HepG2 (cell line): ENCODE results near the gene C2. TPM values are rescaled to one million over a fixed set of nuclear protein-coding genes. Genes with fewer than 3 reads are reported as not detected.

Experiments
- ISX ChIP-seq: sonication (generic); formaldehyde crosslinking; conservative IDR thresholded peaks from 2 replicates; pipeline ENCODE4 v1.5.0; 2020; ENCODE audit warnings: missing genetic modification reagents
- KAT2B ChIP-seq: fragments of 150-350 bp; IDR thresholded peaks from 2 replicates; pipeline ENCODE4 v1.6.1; 2014; ENCODE audit warnings: low read depth, low read length, borderline replicate concordance
- KLF16 ChIP-seq, 2 experiments: sonication (generic) in 1 of 2; formaldehyde crosslinking in 1 of 2; IDR thresholded peaks; 2 replicates each; pipeline versions ENCODE4 v1.6.1 to v1.8.0; 2016 to 2023; ENCODE audit warnings: missing genetic modification reagents in 2 of 2, missing compliant biosample characterization in 1 of 2
- RFX5 ChIP-seq: IDR thresholded peaks from 2 replicates; pipeline ENCODE4 v1.6.1; 2011; ENCODE audit warnings: low read depth, low read length, improper control_type of control experiment
- SIN3B ChIP-seq: fragments of 150-350 bp; IDR thresholded peaks from 2 replicates; pipeline ENCODE4 v1.6.1; 2014; ENCODE audit warnings: low read length
- SIX1 ChIP-seq: sonication (generic); formaldehyde crosslinking; IDR thresholded peaks from 2 replicates; pipeline ENCODE4 v1.4.0; 2020; ENCODE audit warnings: missing genetic modification reagents, borderline replicate concordance
- SMARCE1 ChIP-seq: fragments of 450-650 bp; IDR thresholded peaks from 2 replicates; pipeline ENCODE4 v1.6.1; 2017; ENCODE audit warnings: borderline replicate concordance
- SNAI1 ChIP-seq: sonication (generic); formaldehyde crosslinking; IDR thresholded peaks from 2 replicates; pipeline ENCODE4 v1.5.0; 2020; ENCODE audit warnings: mild to moderate bottlenecking, missing genetic modification reagents, borderline replicate concordance
- SOX13 ChIP-seq, 3 experiments: fragments of 450-650 bp in 1 of 3; sonication (generic) in 1 of 3; formaldehyde crosslinking in 1 of 3; IDR thresholded peaks in 2 of 3; conservative IDR thresholded peaks in 1 of 3; 2 replicates each; pipeline versions ENCODE4 v1.5.0 to v1.6.1; 2016 to 2020; ENCODE audit warnings: antibody characterized with exemption in 1 of 3, mild to moderate bottlenecking in 1 of 3, missing compliant biosample characterization in 1 of 3, missing genetic modification reagents in 1 of 3, moderate library complexity in 1 of 3
- STAG1 ChIP-seq: sonication (generic); formaldehyde crosslinking; IDR thresholded peaks from 2 replicates; pipeline ENCODE4 v1.4.0; 2020; ENCODE audit warnings: missing genetic modification reagents
- TCF12 ChIP-seq, 2 experiments: fragments of 450-650 bp in 1 of 2; sonication (generic) in 1 of 2; formaldehyde crosslinking in 1 of 2; IDR thresholded peaks; 2 replicates each; pipeline versions ENCODE4 v1.6.1 to v1.8.0; 2017 to 2022; ENCODE audit warnings: antibody characterized with exemption in 1 of 2, mild to moderate bottlenecking in 1 of 2, missing genetic modification reagents in 1 of 2, moderate library complexity in 1 of 2
- TEAD2 ChIP-seq: sonication (generic); formaldehyde crosslinking; IDR thresholded peaks from 2 replicates; pipeline ENCODE4 v1.9.0; 2021; ENCODE audit warnings: missing genetic modification reagents
- ZFP1 ChIP-seq: IDR thresholded peaks from 2 replicates; pipeline ENCODE4 v1.6.1; 2016
- ZNF335 ChIP-seq: sonication (generic); formaldehyde crosslinking; IDR thresholded peaks from 2 replicates; pipeline ENCODE4 v1.4.0; 2020; ENCODE audit warnings: missing genetic modification reagents
- ZSCAN31 ChIP-seq: sonication (generic); formaldehyde crosslinking; IDR thresholded peaks from 2 replicates; pipeline ENCODE4 v1.5.0; 2020; ENCODE audit warnings: low read depth, mild to moderate bottlenecking, missing genetic modification reagents
- polyA plus RNA-seq, 8 experiments: library from polyadenylated mRNA; depleted of rRNA in 3 of 8; stranded (reverse) in 7 of 8; unstranded in 1 of 8; fragments of >200 nt; fragmentation: Illumina TruSeq in 4 of 8; extraction: Trizol in 4 of 8; gene quantifications; 2 replicates each; pipeline versions ENCODE4 v1.2.1 to v1.2.3, GENCODE V29; 2011 to 2016; ENCODE audit warnings: low read depth in 4 of 8, missing spikeins in 1 of 8, mixed read lengths in 1 of 8; ENCODE audit not compliant: insufficient read depth in 1 of 8
- total RNA-seq, 5 experiments: library from RNA; depleted of rRNA; stranded (reverse); fragments of >200 nt; fragmentation: Illumina TruSeq; extraction: Trizol; gene quantifications; 2 replicates each; pipeline ENCODE4 v1.2.3, GENCODE V29; 2016; ENCODE audit warnings: low read depth in 1 of 5
- TF ChIP-seq, protein P1 (sequence below), 2 experiments: sonication (generic) in 1 of 2; formaldehyde crosslinking in 1 of 2; IDR thresholded peaks; 2 replicates each; pipeline versions ENCODE4 v1.6.1 to v1.9.0; 2014 to 2022; ENCODE audit warnings: antibody characterized with exemption in 1 of 2, borderline replicate concordance in 1 of 2, inconsistent platforms in 1 of 2, low read depth in 1 of 2, missing genetic modification reagents in 1 of 2
- TF ChIP-seq, protein P2 (sequence below): IDR thresholded peaks from 2 replicates; pipeline ENCODE4 v1.6.1; 2016
- TF ChIP-seq, protein P3 (sequence below): sonication (generic); formaldehyde crosslinking; IDR thresholded peaks from 2 replicates; pipeline ENCODE4 v1.4.0; 2020; ENCODE audit warnings: missing genetic modification reagents

The C2 gene
- total and polyA plus RNA-seq, 2 of the 13 experiments (the other 11 are each of a cell fraction or from before 2014, with no cell fraction given) = 165 to 307 TPM

DNA sequence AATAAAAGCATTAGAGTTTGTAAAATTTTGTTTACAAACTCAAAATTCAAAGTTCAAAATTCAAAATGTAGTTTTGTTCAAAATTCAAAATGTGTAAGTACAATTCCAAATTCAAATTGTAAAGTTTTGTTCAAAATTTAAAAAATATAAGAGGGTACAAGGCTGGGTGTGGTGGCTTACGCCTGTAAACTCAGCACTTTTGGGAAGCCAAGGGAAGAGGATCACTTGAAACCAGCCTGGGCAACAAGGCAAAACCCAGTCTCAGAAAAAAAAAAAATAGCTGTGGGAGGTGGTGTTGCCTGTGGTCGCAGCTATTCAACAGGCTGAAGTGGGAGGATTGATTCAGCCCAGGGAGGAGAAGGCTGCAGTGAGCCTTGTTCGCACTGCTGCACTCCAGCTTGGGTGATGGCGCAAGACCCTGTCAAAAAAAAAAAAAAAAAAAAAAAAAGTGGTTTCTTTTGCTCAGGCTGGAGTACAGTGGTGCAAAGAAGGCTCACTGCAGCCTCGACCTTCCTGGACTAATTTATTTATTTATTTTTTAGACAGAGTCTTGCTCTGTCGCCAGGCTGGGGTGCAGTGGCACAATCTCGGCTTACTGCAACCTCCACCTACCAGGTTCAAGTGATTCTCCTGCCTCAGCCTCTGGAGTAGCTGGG is 20.2 kb upstream of the C2 start (continued):
- TF ChIP-seq ZNF335 (CRISPR knock-in tag) = no peak; the same call in 1 of the 2 replicates
- TF ChIP-seq RFX5 = no peak
- TF ChIP-seq, protein P1, sequence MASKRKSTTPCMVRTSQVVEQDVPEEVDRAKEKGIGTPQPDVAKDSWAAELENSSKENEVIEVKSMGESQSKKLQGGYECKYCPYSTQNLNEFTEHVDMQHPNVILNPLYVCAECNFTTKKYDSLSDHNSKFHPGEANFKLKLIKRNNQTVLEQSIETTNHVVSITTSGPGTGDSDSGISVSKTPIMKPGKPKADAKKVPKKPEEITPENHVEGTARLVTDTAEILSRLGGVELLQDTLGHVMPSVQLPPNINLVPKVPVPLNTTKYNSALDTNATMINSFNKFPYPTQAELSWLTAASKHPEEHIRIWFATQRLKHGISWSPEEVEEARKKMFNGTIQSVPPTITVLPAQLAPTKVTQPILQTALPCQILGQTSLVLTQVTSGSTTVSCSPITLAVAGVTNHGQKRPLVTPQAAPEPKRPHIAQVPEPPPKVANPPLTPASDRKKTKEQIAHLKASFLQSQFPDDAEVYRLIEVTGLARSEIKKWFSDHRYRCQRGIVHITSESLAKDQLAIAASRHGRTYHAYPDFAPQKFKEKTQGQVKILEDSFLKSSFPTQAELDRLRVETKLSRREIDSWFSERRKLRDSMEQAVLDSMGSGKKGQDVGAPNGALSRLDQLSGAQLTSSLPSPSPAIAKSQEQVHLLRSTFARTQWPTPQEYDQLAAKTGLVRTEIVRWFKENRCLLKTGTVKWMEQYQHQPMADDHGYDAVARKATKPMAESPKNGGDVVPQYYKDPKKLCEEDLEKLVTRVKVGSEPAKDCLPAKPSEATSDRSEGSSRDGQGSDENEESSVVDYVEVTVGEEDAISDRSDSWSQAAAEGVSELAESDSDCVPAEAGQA (IDR thresholded peaks at IDR 0.05; ENCODE audit: low read depth) = no peak
- TF ChIP-seq, protein P1 (CRISPR knock-in tag; IDR thresholded peaks at IDR 0.05; ENCODE audit: borderline replicate concordance) = no peak
- TF ChIP-seq ISX (CRISPR knock-in tag) = no peak
- no peak for TF ChIP-seq SMARCE1
- no peak for TF ChIP-seq TCF12 (IDR thresholded peaks at IDR 0.05)
- TF ChIP-seq TCF12 (CRISPR knock-in tag; IDR thresholded peaks at IDR 0.05) = no peak; the same call in 1 of the 2 replicates
- no peak for TF ChIP-seq SIX1
- peak; percentile 27; the same call in 1 of the 2 replicates for TF ChIP-seq STAG1 (CRISPR knock-in tag)
- TF ChIP-seq SNAI1 (CRISPR knock-in tag) = no peak
- TF ChIP-seq TEAD2 (CRISPR knock-in tag) = no peak
- no peak for TF ChIP-seq KAT2B
- 0 out of 2 replicates have a peak, but pooled peaks have one; percentile 40 for TF ChIP-seq ZSCAN31 (CRISPR knock-in tag)
- no peak for TF ChIP-seq ZFP1 (CRISPR knock-in tag)
- TF ChIP-seq, protein P2, sequence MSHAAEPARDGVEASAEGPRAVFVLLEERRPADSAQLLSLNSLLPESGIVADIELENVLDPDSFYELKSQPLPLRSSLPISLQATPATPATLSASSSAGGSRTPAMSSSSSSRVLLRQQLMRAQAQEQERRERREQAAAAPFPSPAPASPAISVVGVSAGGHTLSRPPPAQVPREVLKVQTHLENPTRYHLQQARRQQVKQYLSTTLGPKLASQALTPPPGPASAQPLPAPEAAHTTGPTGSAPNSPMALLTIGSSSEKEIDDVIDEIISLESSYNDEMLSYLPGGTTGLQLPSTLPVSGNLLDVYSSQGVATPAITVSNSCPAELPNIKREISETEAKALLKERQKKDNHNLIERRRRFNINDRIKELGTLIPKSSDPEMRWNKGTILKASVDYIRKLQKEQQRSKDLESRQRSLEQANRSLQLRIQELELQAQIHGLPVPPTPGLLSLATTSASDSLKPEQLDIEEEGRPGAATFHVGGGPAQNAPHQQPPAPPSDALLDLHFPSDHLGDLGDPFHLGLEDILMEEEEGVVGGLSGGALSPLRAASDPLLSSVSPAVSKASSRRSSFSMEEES = no peak
- TF ChIP-seq SOX13 (IDR thresholded peaks at IDR 0.05) = no peak
- peak in 1 of 2 experiments; percentile 41; a peak in 1 of 4 replicates for TF ChIP-seq SOX13 (CRISPR knock-in tag; conservative IDR thresholded peaks at IDR 0.05 in 1 of 2, IDR thresholded peaks at IDR 0.05 in 1 of 2)
- TF ChIP-seq KLF16 (CRISPR knock-in tag; IDR thresholded peaks at IDR 0.05) = 0 out of 4 replicates have a peak, but pooled peaks of 1 of the 2 experiments have one; percentile 14
- no peak for TF ChIP-seq SIN3B
- TF ChIP-seq, protein P3, sequence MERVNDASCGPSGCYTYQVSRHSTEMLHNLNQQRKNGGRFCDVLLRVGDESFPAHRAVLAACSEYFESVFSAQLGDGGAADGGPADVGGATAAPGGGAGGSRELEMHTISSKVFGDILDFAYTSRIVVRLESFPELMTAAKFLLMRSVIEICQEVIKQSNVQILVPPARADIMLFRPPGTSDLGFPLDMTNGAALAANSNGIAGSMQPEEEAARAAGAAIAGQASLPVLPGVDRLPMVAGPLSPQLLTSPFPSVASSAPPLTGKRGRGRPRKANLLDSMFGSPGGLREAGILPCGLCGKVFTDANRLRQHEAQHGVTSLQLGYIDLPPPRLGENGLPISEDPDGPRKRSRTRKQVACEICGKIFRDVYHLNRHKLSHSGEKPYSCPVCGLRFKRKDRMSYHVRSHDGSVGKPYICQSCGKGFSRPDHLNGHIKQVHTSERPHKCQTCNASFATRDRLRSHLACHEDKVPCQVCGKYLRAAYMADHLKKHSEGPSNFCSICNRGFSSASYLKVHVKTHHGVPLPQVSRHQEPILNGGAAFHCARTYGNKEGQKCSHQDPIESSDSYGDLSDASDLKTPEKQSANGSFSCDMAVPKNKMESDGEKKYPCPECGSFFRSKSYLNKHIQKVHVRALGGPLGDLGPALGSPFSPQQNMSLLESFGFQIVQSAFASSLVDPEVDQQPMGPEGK (CRISPR knock-in tag) = 0 out of 2 replicates have a peak, but pooled peaks have one; percentile 40
